ENCODE results near the gene PRR20G. TPM values are rescaled to one million over a fixed set of nuclear protein-coding genes. Genes with fewer than 3 reads are reported as not detected.
"Not testable (repeated sequence)": the region's sequence is repeated elsewhere in the genome, so short reads cannot be mapped to it uniquely, and the experiment has no call there.

Gene PRR20G
- total RNA-seq, 1 donor, result not detected

DNA sequence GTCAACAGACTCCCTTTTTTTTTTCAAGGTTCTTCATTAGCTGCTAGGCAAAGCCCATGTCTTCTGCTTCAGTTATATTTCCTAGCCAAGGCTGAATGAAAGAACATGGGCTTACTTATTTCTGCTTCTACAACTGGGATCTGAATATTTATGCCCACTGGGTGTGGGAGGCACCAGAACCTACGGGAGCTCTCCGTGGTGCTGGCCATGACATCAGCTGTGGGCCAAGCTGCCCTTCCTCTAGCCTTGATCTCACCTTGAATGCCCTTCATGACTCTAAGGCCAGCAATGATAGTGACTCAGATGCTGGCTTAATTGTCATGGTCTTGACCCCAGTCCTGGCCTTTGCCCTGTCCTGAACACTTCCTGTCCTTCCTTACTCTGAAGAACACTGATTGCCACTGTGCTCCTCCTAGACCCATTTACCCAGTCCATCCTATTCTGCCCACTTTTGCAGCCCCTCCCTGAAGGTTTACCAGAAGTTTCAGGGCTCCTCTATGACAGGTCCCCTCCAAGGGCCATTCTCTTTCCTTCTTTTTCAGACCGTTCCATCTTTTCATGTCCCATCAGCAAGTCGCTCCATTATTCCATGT is 32.8 kb upstream of the PRR20G start:
- Histone ChIP-seq H4K20me1 (ENCODE audit: insufficient read depth, low read length) (no peaks in the 10 kb centered on the region), H3K36me3 (ENCODE audit: insufficient read depth, low read length) (no peaks in the 10 kb centered on the region), H3K4me2 (ENCODE audit: insufficient read depth, low read length) (no peak overlapping the region), H3K4me3 (ENCODE audit: insufficient read depth, low read length) (no peak overlapping the region), H3K79me2 (ENCODE audit: insufficient read depth, low read length) (no peaks in the 10 kb centered on the region), H2AFZ (ENCODE audit: low read length) (no peak overlapping the region), H3K9me3 (ENCODE audit: low read depth, low read length) (no peaks in the 10 kb centered on the region), H3K27ac (ENCODE audit: low read depth, low read length) (no peak overlapping the region), H3K27me3 (ENCODE audit: insufficient read depth, low read length) (no peaks in the 10 kb centered on the region), H3K4me1 (ENCODE audit: insufficient read depth, low read length) (no peaks in the 10 kb centered on the region)
- TF ChIP-seq, protein P1, sequence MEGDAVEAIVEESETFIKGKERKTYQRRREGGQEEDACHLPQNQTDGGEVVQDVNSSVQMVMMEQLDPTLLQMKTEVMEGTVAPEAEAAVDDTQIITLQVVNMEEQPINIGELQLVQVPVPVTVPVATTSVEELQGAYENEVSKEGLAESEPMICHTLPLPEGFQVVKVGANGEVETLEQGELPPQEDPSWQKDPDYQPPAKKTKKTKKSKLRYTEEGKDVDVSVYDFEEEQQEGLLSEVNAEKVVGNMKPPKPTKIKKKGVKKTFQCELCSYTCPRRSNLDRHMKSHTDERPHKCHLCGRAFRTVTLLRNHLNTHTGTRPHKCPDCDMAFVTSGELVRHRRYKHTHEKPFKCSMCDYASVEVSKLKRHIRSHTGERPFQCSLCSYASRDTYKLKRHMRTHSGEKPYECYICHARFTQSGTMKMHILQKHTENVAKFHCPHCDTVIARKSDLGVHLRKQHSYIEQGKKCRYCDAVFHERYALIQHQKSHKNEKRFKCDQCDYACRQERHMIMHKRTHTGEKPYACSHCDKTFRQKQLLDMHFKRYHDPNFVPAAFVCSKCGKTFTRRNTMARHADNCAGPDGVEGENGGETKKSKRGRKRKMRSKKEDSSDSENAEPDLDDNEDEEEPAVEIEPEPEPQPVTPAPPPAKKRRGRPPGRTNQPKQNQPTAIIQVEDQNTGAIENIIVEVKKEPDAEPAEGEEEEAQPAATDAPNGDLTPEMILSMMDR (IDR thresholded peaks at IDR 0.05; ENCODE audit: extremely low read depth, low read depth, low read length), result no peak
- no peak for DNase-seq (ENCODE audit: insufficient read length, low spot score, missing footprints)

DNA sequence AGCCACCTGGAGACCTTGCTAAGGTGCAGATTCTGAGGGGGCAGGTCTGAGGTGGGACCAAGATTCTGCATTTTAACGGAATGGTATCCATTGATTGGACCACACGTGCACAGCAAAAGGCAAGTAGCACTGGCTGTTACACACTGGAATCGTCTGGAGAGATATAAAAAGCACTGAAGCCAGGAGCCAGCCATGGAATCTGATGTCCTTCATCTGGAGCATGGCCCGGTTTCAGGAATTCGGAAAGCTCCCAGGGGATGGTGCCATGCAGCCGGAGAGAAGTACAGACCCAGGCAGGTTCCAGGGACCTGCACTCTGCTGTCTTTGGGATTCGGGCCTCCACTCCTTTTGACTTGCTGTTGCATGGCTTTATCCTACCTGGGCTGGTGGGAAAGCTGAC is 28.8 kb upstream of the PRR20G start:
- H3K4me1 ChIP-seq (ENCODE audit: insufficient read depth, low read length), result no peaks in the 10 kb centered on the region
- no peak overlapping the region for H3K4me3 ChIP-seq (ENCODE audit: insufficient read depth, low read length)
- TF ChIP-seq, protein P1 (IDR thresholded peaks at IDR 0.05; ENCODE audit: extremely low read depth, low read depth, low read length), result no peak
- no peaks in the 10 kb centered on the region for H4K20me1 ChIP-seq (ENCODE audit: insufficient read depth, low read length)
- H3K79me2 ChIP-seq (ENCODE audit: insufficient read depth, low read length), result no peaks in the 10 kb centered on the region
- H3K27ac ChIP-seq (ENCODE audit: low read depth, low read length), result no peak overlapping the region
- H3K9me3 ChIP-seq (ENCODE audit: low read depth, low read length), result no peaks in the 10 kb centered on the region
- H3K4me2 ChIP-seq (ENCODE audit: insufficient read depth, low read length), result no peak overlapping the region
- H3K27me3 ChIP-seq (ENCODE audit: insufficient read depth, low read length), result peaks cover 4% of the 10 kb centered on the region
- H2AFZ ChIP-seq (ENCODE audit: low read length), result no peak overlapping the region
- H3K36me3 ChIP-seq (ENCODE audit: insufficient read depth, low read length), result no peaks in the 10 kb centered on the region
- DNase-seq (ENCODE audit: insufficient read length, low spot score, missing footprints), result no peak

DNA sequence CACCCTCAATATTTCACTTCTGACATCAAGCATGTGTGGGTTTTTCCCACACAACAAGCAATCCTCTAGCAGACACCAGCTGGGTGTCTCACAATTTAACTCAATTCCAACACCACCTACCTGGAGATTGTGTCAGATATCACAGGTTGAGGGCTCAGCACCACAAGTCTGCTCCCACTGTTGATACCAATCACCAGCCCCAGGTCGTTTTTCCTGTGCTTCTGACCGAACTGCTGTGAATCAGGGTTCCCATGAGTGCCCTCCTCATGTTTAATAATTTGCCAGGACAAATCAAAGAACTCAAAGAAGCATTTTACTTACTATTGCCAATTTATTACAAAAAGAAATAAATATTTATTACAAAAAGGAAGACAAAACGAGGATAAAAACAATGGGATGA is 25.0 kb upstream of the PRR20G start:
- no peak overlapping the region for H3K4me2 ChIP-seq (ENCODE audit: insufficient read depth, low read length)
- H3K4me1 ChIP-seq (ENCODE audit: insufficient read depth, low read length), result no peaks in the 10 kb centered on the region
- no peak overlapping the region for H3K4me3 ChIP-seq (ENCODE audit: insufficient read depth, low read length)
- TF ChIP-seq, protein P1 (IDR thresholded peaks at IDR 0.05; ENCODE audit: extremely low read depth, low read depth, low read length), result no peak
- H3K9me3 ChIP-seq (ENCODE audit: low read depth, low read length), result no peaks in the 10 kb centered on the region
- no peak for DNase-seq (ENCODE audit: insufficient read length, low spot score, missing footprints)
- no peaks in the 10 kb centered on the region for H3K79me2 ChIP-seq (ENCODE audit: insufficient read depth, low read length)
- H3K36me3 ChIP-seq (ENCODE audit: insufficient read depth, low read length), result no peaks in the 10 kb centered on the region
- peaks cover 4% of the 10 kb centered on the region for H3K27me3 ChIP-seq (ENCODE audit: insufficient read depth, low read length)
- no peak overlapping the region for H2AFZ ChIP-seq (ENCODE audit: low read length)
- no peak overlapping the region for H3K27ac ChIP-seq (ENCODE audit: low read depth, low read length)
- no peaks in the 10 kb centered on the region for H4K20me1 ChIP-seq (ENCODE audit: insufficient read depth, low read length)

DNA sequence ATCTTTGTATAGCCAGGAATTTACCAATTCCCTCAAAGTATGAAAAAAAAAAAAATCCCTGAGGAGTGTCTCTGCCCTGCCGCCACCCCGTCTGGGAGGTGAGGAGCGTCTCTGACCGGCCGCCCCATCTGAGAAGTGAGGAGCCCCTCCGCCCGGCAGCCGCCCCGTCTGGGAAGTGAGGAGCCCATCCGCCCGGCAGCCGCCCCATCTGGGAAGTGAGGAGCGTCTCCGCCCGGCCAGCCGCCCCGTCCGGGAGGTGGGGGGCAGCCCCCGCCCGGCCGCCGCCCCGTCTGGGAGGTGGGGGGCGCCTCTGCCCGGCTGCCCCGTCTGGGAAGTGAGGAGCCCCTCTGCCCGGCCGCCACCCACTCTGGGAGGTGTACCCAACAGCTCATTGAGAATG is 21.0 kb upstream of the PRR20G start:
- H3K4me2 ChIP-seq (ENCODE audit: insufficient read depth, low read length); H3K27me3 ChIP-seq (ENCODE audit: insufficient read depth, low read length); DNase-seq (ENCODE audit: insufficient read length, low spot score, missing footprints); H2AFZ ChIP-seq (ENCODE audit: low read length); H3K4me1 ChIP-seq (ENCODE audit: insufficient read depth, low read length); H3K27ac ChIP-seq (ENCODE audit: low read depth, low read length); H3K36me3 ChIP-seq (ENCODE audit: insufficient read depth, low read length); H3K4me3 ChIP-seq (ENCODE audit: insufficient read depth, low read length); H3K79me2 ChIP-seq (ENCODE audit: insufficient read depth, low read length); H4K20me1 ChIP-seq (ENCODE audit: insufficient read depth, low read length); H3K9me3 ChIP-seq (ENCODE audit: low read depth, low read length): not testable (repeated sequence)

All from osteoblast (primary cell).